ENCODE measurements around the gene SSX2B. TPM values are rescaled to one million over a fixed set of nuclear protein-coding genes. Genes with fewer than 3 reads are reported as not detected.
"Not testable (repeated sequence)": the region's sequence is repeated elsewhere in the genome, so short reads cannot be mapped to it uniquely, and the experiment has no call there.

The SSX2B gene, protein sequence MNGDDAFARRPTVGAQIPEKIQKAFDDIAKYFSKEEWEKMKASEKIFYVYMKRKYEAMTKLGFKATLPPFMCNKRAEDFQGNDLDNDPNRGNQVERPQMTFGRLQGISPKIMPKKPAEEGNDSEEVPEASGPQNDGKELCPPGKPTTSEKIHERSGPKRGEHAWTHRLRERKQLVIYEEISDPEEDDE
- not detected for total RNA-seq
- not detected for polyA plus RNA-seq (2013, experiment 1 of 2)
- not detected for polyA plus RNA-seq (2013, experiment 2 of 2)
- long read RNA-seq, experiment 1 = 0 reads
- long read RNA-seq, experiment 2 = 0 reads
- long read RNA-seq, experiment 3 = 0 reads
- long read RNA-seq, experiment 4 = 0 reads

DNA sequence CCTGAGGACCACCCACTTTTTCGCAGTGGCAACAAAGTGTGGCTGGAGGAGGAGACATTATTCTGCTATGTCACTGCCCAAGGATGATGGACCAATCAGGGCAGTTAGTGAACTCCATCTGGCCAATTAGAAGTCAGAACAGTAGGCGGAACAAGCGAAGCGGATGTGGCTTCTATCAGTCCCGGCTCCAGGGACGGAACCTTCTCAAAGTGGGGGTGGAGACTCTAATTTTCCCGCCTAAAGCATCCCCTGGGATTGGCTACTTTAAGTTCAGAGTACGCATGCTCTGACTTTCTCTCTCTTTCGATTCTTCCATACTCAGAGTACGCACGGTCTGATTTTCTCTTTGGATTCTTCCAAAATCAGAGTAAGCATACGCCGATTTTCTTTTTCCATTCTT, at the start of gene SSX2B:
SSX2B (plus strand) TSS at position 301 of the 400 bp plus-strand sequence. CDS start 1,429 bp downstream, outside the sequence.
- H3K4me3 Mint-ChIP-seq; DNase-seq; H3K27ac Mint-ChIP-seq; H3K4me1 ChIP-seq (ENCODE audit: control insufficient read depth, insufficient read depth, low read length); H3K36me3 ChIP-seq (ENCODE audit: control insufficient read depth, insufficient read depth, low read length); H3K36me3 Mint-ChIP-seq (ENCODE audit: low read depth); H3K27me3 ChIP-seq (ENCODE audit: control insufficient read depth, insufficient read depth, low read length, poor library complexity, severe bottlenecking); H3K27me3 Mint-ChIP-seq (ENCODE audit: insufficient read depth); H3K9ac ChIP-seq (ENCODE audit: extremely low read depth, low read length, poor library complexity, severe bottlenecking); H3K9me3 ChIP-seq (ENCODE audit: control insufficient read depth, low read length); H3K27ac ChIP-seq (ENCODE audit: low read depth, low read length); H3K4me3 ChIP-seq (ENCODE audit: low read length); H3K4me1 Mint-ChIP-seq; H3K9me3 Mint-ChIP-seq: not testable (repeated sequence)
- WGBS, 2 experiments (ENCODE audit: insufficient coverage in 1 of 2, insufficient read length in 1 of 2) = no CpG with 5 or more reads among the region's 13 CpGs

DNA sequence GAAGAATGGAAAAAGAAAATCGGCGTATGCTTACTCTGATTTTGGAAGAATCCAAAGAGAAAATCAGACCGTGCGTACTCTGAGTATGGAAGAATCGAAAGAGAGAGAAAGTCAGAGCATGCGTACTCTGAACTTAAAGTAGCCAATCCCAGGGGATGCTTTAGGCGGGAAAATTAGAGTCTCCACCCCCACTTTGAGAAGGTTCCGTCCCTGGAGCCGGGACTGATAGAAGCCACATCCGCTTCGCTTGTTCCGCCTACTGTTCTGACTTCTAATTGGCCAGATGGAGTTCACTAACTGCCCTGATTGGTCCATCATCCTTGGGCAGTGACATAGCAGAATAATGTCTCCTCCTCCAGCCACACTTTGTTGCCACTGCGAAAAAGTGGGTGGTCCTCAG, 44.0 kb upstream of the SSX2B start, which contains the start of gene SSX2:
SSX2 (minus strand) TSS at position 101 of the 400 bp plus-strand sequence. CDS start 1,429 bp downstream, outside the sequence.
- not testable (repeated sequence) for H3K9me3 Mint-ChIP-seq; DNase-seq; H3K36me3 ChIP-seq (ENCODE audit: control insufficient read depth, insufficient read depth, low read length); H3K4me3 Mint-ChIP-seq; H3K36me3 Mint-ChIP-seq (ENCODE audit: low read depth); H3K9me3 ChIP-seq (ENCODE audit: control insufficient read depth, low read length); H3K27me3 Mint-ChIP-seq (ENCODE audit: insufficient read depth); H3K4me3 ChIP-seq (ENCODE audit: low read length); H3K4me1 Mint-ChIP-seq; H3K4me1 ChIP-seq (ENCODE audit: control insufficient read depth, insufficient read depth, low read length); H3K9ac ChIP-seq (ENCODE audit: extremely low read depth, low read length, poor library complexity, severe bottlenecking); H3K27ac ChIP-seq (ENCODE audit: low read depth, low read length); H3K27ac Mint-ChIP-seq; H3K27me3 ChIP-seq (ENCODE audit: control insufficient read depth, insufficient read depth, low read length, poor library complexity, severe bottlenecking)
- no CpG with 5 or more reads among the region's 13 CpGs for WGBS, 2 experiments (ENCODE audit: insufficient coverage in 1 of 2, insufficient read length in 1 of 2)

DNA sequence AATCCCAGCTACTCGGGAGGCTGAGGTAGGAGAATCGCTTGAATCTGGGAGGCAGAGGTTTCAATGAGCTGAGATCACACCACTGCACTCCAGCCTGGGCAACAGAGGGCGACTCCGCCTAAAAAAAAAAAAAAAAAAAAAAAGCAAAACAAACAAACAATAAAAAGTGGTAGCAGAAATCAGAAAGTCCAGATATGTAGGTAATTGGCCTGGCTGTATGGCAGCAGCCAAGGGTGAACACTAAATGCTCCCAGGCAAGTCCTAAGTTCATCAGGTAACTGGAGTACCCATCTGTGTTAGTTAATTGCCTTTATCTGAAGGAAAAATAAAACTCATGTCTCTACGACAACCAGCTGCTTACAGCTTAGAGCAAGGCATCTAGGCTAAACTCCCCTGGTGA, 14.9 kb downstream of the SSX2B start:
- not testable (repeated sequence) for H3K4me3 ChIP-seq (ENCODE audit: low read length); H3K4me1 Mint-ChIP-seq; H3K27ac ChIP-seq (ENCODE audit: low read depth, low read length); H3K27ac Mint-ChIP-seq; H3K4me3 Mint-ChIP-seq; H3K36me3 Mint-ChIP-seq (ENCODE audit: low read depth); H3K9ac ChIP-seq (ENCODE audit: extremely low read depth, low read length, poor library complexity, severe bottlenecking); H3K27me3 ChIP-seq (ENCODE audit: control insufficient read depth, insufficient read depth, low read length, poor library complexity, severe bottlenecking); H3K27me3 Mint-ChIP-seq (ENCODE audit: insufficient read depth); H3K9me3 ChIP-seq (ENCODE audit: control insufficient read depth, low read length); DNase-seq; H3K36me3 ChIP-seq (ENCODE audit: control insufficient read depth, insufficient read depth, low read length); H3K9me3 Mint-ChIP-seq; H3K4me1 ChIP-seq (ENCODE audit: control insufficient read depth, insufficient read depth, low read length)
- no CpG with 5 or more reads among the region's 5 CpGs for WGBS, 2 experiments (ENCODE audit: insufficient coverage in 1 of 2, insufficient read length in 1 of 2)

DNA sequence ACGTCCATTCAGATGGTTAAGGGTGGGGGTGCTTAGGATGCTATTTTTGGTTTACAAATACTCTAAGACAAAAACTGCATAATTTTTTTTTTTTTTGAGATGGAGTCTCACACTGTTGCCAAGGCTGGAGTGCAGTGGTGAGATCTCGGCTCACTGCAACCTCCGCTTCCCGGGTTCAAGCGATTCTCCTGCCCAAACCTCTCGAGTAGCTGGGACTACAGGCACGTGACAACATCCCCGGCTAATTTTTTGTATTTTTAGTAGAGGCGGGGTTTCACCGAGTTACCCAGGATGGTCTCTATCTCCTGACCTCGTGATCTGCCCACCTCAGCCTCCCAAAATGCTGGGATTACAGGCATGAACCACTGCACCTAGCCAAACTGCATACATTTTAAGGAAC, 22.5 kb downstream of the SSX2B start:
- not testable (repeated sequence) for H3K4me3 Mint-ChIP-seq; H3K4me3 ChIP-seq (ENCODE audit: low read length); H3K27ac ChIP-seq (ENCODE audit: low read depth, low read length); H3K36me3 ChIP-seq (ENCODE audit: control insufficient read depth, insufficient read depth, low read length); H3K4me1 ChIP-seq (ENCODE audit: control insufficient read depth, insufficient read depth, low read length); H3K36me3 Mint-ChIP-seq (ENCODE audit: low read depth); H3K9me3 Mint-ChIP-seq; H3K4me1 Mint-ChIP-seq; H3K27me3 ChIP-seq (ENCODE audit: control insufficient read depth, insufficient read depth, low read length, poor library complexity, severe bottlenecking); H3K27me3 Mint-ChIP-seq (ENCODE audit: insufficient read depth); DNase-seq; H3K9ac ChIP-seq (ENCODE audit: extremely low read depth, low read length, poor library complexity, severe bottlenecking); H3K9me3 ChIP-seq (ENCODE audit: control insufficient read depth, low read length); H3K27ac Mint-ChIP-seq
- 74% methylated on average over 5 of the region's 11 CpGs; no CpG with 5 or more reads in 1 of the 2 experiments for WGBS, 2 experiments (ENCODE audit: insufficient coverage in 1 of 2, insufficient read length in 1 of 2)

DNA sequence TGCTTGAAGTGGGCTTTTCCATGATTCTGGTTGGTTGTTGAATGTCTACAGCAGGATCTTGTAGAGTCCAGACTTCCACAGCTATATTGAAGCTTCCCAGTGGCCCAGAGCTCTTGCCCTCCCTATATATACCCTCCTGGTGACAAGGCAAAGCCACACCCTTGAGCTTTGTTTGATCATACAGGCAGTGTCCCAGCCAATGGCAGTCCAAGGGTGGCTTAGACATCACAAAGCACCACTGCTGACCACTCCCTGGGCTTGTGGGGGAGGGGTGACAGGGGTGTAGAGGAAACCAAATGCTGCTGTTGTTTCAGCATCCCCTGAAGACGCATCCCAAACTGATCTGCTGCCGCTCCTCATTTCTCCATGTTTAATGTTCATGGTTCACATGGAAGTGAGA, 46.3 kb downstream of the SSX2B start, which contains the start of gene SPANXN5:
SPANXN5 (minus strand) TSS at position 101 of the 400 bp plus-strand sequence; CDS start at position 22, 79 bp downstream.
- not testable (repeated sequence) for H3K9ac ChIP-seq (ENCODE audit: extremely low read depth, low read length, poor library complexity, severe bottlenecking); H3K9me3 ChIP-seq (ENCODE audit: control insufficient read depth, low read length); H3K27ac ChIP-seq (ENCODE audit: low read depth, low read length); H3K36me3 Mint-ChIP-seq (ENCODE audit: low read depth); H3K4me3 Mint-ChIP-seq; H3K36me3 ChIP-seq (ENCODE audit: control insufficient read depth, insufficient read depth, low read length); H3K4me3 ChIP-seq (ENCODE audit: low read length); H3K4me1 ChIP-seq (ENCODE audit: control insufficient read depth, insufficient read depth, low read length); H3K27me3 ChIP-seq (ENCODE audit: control insufficient read depth, insufficient read depth, low read length, poor library complexity, severe bottlenecking); DNase-seq; H3K27ac Mint-ChIP-seq; H3K4me1 Mint-ChIP-seq
- WGBS, 2 experiments (ENCODE audit: insufficient coverage in 1 of 2, insufficient read length in 1 of 2) = 40% methylated on average over 1 of the region's 2 CpGs; no CpG with 5 or more reads in 1 of the 2 experiments
- Mint-ChIP-seq H3K27me3 (ENCODE audit: insufficient read depth) (peaks cover 16% of the 10 kb centered on the region), H3K9me3 (peaks cover 32% of the 10 kb centered on the region)

DNA sequence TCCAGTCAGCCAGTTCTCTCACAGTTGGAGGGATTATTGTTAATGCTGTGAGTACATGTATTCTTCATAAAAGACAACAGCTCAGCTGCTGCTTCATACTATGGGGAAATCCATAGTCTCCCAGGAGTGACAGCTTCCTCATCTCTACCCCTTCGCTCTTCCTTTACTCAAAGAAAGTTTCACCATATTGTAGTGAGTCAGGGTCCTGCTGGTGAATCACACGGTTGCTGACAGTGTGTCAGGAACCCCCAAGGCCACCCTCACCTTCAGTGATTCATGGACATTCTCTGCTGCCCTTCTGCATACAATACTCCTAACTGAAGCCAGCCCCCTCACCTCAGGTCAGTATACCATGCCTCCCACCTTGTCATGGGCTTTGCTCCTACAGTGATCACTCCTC, 53.8 kb downstream of the SSX2B start:
- H3K4me3 ChIP-seq (ENCODE audit: low read length); H3K36me3 Mint-ChIP-seq (ENCODE audit: low read depth); H3K4me1 ChIP-seq (ENCODE audit: control insufficient read depth, insufficient read depth, low read length); H3K27ac ChIP-seq (ENCODE audit: low read depth, low read length); H3K27me3 Mint-ChIP-seq (ENCODE audit: insufficient read depth); H3K36me3 ChIP-seq (ENCODE audit: control insufficient read depth, insufficient read depth, low read length); DNase-seq; H3K27ac Mint-ChIP-seq; H3K9ac ChIP-seq (ENCODE audit: extremely low read depth, low read length, poor library complexity, severe bottlenecking); H3K27me3 ChIP-seq (ENCODE audit: control insufficient read depth, insufficient read depth, low read length, poor library complexity, severe bottlenecking); H3K4me1 Mint-ChIP-seq; H3K4me3 Mint-ChIP-seq; H3K9me3 ChIP-seq (ENCODE audit: control insufficient read depth, low read length): not testable (repeated sequence)
- peaks cover 36% of the 10 kb centered on the region for H3K9me3 Mint-ChIP-seq
- 40% methylated on average over 1 of the region's 2 CpGs; no CpG with 5 or more reads in 1 of the 2 experiments for WGBS, 2 experiments (ENCODE audit: insufficient coverage in 1 of 2, insufficient read length in 1 of 2)

All from endodermal cell (in vitro differentiated cells).